RCC 7860 (cell line): ENCODE measurements around the gene KRTAP10-8.
"Not testable (repeated sequence)": the region's sequence is repeated elsewhere in the genome, so short reads cannot be mapped to it uniquely, and the experiment has no call there.

ENCODE experiments used
- DNase-seq: peaks from one replicate; pipeline ENCODE4 v3.0.0-alpha.2; 2015; ENCODE audit warnings: low spot score
- FAIRE-seq: peaks from 2 replicates; lab custom pipeline; 2012; peaks lifted over from hg19 to GRCh38; lab: Jason Lieb, UNC

KRTAP10-8 gene

DNA sequence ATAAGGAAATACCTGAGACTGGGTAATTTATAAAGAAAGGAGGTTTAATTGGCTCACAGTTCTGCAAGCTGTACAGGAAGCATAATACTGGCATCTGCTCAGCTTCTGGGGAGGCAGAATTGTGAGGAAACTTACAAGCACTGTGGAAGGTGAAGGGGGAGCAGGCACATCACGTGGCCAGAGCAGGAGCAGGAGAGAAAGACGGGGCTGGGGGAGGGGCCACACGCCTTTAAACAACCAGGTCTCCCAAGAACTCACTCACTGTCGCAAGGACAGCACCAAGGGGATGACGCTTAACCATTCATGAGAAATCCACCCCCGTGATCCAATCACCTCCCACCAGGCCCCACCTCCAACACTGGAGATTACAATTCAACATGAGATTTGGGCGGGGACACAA lies 49.7 kb downstream of the KRTAP10-8 start:
- not testable (repeated sequence) for FAIRE-seq, DNase-seq
